GM23338 (cell line): ENCODE measurements around the gene SIRPG. TPM values are rescaled to one million over a fixed set of nuclear protein-coding genes. Genes with fewer than 3 reads are reported as not detected.

Experiments used
- ATAC-seq: fragments of 200-7000 bp; cut with Tn5 transposase; 3 replicates; pipeline ENCODE4 v1.9.1; 2020
- DNase-seq: peaks from one replicate; pipeline ENCODE4 v3.0.0-alpha.2; 2015; ENCODE audit warnings: low spot score
- H2AFZ ChIP-seq: fragments of 200-600 bp; sonication (generic); 2 replicates; pipeline ENCODE4 v1.8.0; 2016; ENCODE audit warnings: antibody characterized with exemption, mild to moderate bottlenecking, moderate library complexity
- H3F3A ChIP-seq: fragments of 200-600 bp; sonication (generic); replicated peaks from 2 replicates; pipeline ENCODE4 v1.8.0; 2017; ENCODE audit warnings: antibody characterized with exemption, mixed run types, low read depth
- H3K27ac ChIP-seq: fragments of 200-600 bp; sonication (generic); 2 replicates; pipeline ENCODE4 v1.6.1; 2016; ENCODE audit warnings: low read depth
- H3K27me3 ChIP-seq: fragments of 200-600 bp; sonication (generic); 2 replicates; pipeline ENCODE4 v1.8.0; 2016; ENCODE audit warnings: mild to moderate bottlenecking, mixed run types, moderate library complexity; ENCODE audit not compliant: insufficient read depth
- H3K36me3 ChIP-seq: fragments of 200-600 bp; sonication (generic); 2 replicates; pipeline ENCODE4 v1.8.0; 2016; ENCODE audit warnings: mild to moderate bottlenecking; ENCODE audit not compliant: insufficient read depth
- H3K4me1 ChIP-seq: fragments of 200-600 bp; sonication (generic); 2 replicates; pipeline ENCODE4 v1.8.0; 2016; ENCODE audit warnings: mild to moderate bottlenecking, moderate library complexity; ENCODE audit not compliant: insufficient read depth
- H3K4me2 ChIP-seq: fragments of 200-600 bp; sonication (generic); 2 replicates; pipeline ENCODE4 v1.7.1; 2017; ENCODE audit warnings: mixed run types
- H3K4me3 ChIP-seq: fragments of 200-600 bp; sonication (generic); 2 replicates; pipeline ENCODE4 v1.6.1; 2016; ENCODE audit warnings: mixed run types
- H3K79me2 ChIP-seq: fragments of 200-600 bp; sonication (generic); replicated peaks from 2 replicates; pipeline ENCODE4 v1.8.0; 2017; ENCODE audit warnings: mild to moderate bottlenecking; ENCODE audit not compliant: insufficient read depth
- H3K9me2 ChIP-seq: fragments of 200-600 bp; sonication (generic); 2 replicates; pipeline ENCODE4 v1.8.0; 2017; ENCODE audit not compliant: insufficient read depth
- H4K20me1 ChIP-seq: fragments of 200-600 bp; sonication (generic); replicated peaks from 2 replicates; pipeline ENCODE4 v1.8.0; 2017; ENCODE audit warnings: mild to moderate bottlenecking; ENCODE audit not compliant: insufficient read depth
- H3K27ac Mint-ChIP-seq: 2 replicates; pipeline ENCODE4 v1.8.0; 2020; ENCODE audit warnings: inconsistent platforms, mild to moderate bottlenecking, moderate library complexity, mixed read lengths
- H3K27me3 Mint-ChIP-seq: 3 replicates; pipeline ENCODE4 v1.8.0; 2022; ENCODE audit warnings: low read depth, mild to moderate bottlenecking, moderate library complexity, mixed read lengths, inconsistent platforms; ENCODE audit not compliant: insufficient read depth, poor library complexity
- H3K36me3 Mint-ChIP-seq: 3 replicates; pipeline ENCODE4 v1.8.0; 2021; ENCODE audit warnings: low read depth, mild to moderate bottlenecking, inconsistent platforms, moderate library complexity, mixed read lengths
- H3K4me1 Mint-ChIP-seq: 3 replicates; pipeline ENCODE4 v1.8.0; 2020; ENCODE audit warnings: mild to moderate bottlenecking, inconsistent platforms, mixed read lengths
- H3K4me3 Mint-ChIP-seq: 3 replicates; pipeline ENCODE4 v1.8.0; 2021; ENCODE audit warnings: moderate library complexity, mild to moderate bottlenecking, inconsistent platforms, mixed read lengths
- H3K9me3 Mint-ChIP-seq: 3 replicates; pipeline ENCODE4 v1.8.0; 2020; ENCODE audit warnings: moderate library complexity, mild to moderate bottlenecking, inconsistent platforms, mixed read lengths
- CREB1 ChIP-seq: fragments of 250-450 bp; sonication (Bioruptor Pico); IDR thresholded peaks from 2 replicates; pipeline ENCODE4 v1.5.0; 2020; ENCODE audit warnings: low read depth, mild to moderate bottlenecking, moderate library complexity
- EZH2 ChIP-seq: fragments of 200-600 bp; sonication (generic); IDR thresholded peaks from one replicate; pipeline ENCODE4 v1.8.0; 2017; ENCODE audit warnings: antibody characterized with exemption, mild to moderate bottlenecking, low read depth; ENCODE audit not compliant: unreplicated experiment
- EZH2phosphoT487 ChIP-seq: fragments of 200-600 bp; sonication (generic); IDR thresholded peaks from one replicate; pipeline ENCODE4 v1.8.1; 2018; ENCODE audit warnings: antibody characterized with exemption; ENCODE audit not compliant: unreplicated experiment
- JUNB ChIP-seq: IDR thresholded peaks from one replicate; pipeline ENCODE4 v1.6.1; 2016; ENCODE audit warnings: antibody characterized with exemption; ENCODE audit not compliant: unreplicated experiment
- NANOG ChIP-seq: IDR thresholded peaks from 2 replicates; pipeline ENCODE4 v1.6.1; 2016; ENCODE audit warnings: antibody characterized with exemption, borderline replicate concordance
- POLR2AphosphoS5 ChIP-seq: IDR thresholded peaks from 2 replicates; pipeline ENCODE4 v1.6.1; 2016; ENCODE audit warnings: antibody characterized with exemption, low read depth
- STAT1 ChIP-seq: IDR thresholded peaks from one replicate; pipeline ENCODE4 v1.6.1; 2016; ENCODE audit warnings: antibody characterized with exemption; ENCODE audit not compliant: unreplicated experiment
- ZNF114 ChIP-seq: fragments of 250-450 bp; sonication (Bioruptor Pico); IDR thresholded peaks from 2 replicates; pipeline ENCODE4 v1.5.0; 2020; ENCODE audit warnings: mild to moderate bottlenecking, moderate library complexity
- polyA plus RNA-seq: library from polyadenylated mRNA; unstranded; fragments of >200 nt; fragmentation: Nextera tagmentation; extraction: Ambion mirVana; gene quantifications from 2 replicates; pipeline ENCODE4 v1.2.1, GENCODE V29; 2016
- total RNA-seq: library from RNA; depleted of rRNA; stranded (reverse); fragments of >200 nt; shearing (Covaris generic); gene quantifications from 2 replicates; pipeline ENCODE4 v1.2.3, GENCODE V29; 2014
- TF ChIP-seq, protein P1 (sequence below), 2 experiments: fragments of 200-600 bp in 1 of 2; sonication (generic) in 1 of 2; conservative IDR thresholded peaks; 2 replicates each; pipeline versions ENCODE4 v1.5.1 to v1.6.1; 2016 to 2017; ENCODE audit warnings: antibody characterized with exemption in 2 of 2, low read depth in 2 of 2, mild to moderate bottlenecking in 2 of 2, moderate library complexity in 1 of 2
- TF ChIP-seq, protein P2 (sequence below): IDR thresholded peaks from 2 replicates; pipeline ENCODE4 v1.6.1; 2016; ENCODE audit warnings: antibody characterized with exemption
- TF ChIP-seq, protein P3 (sequence below): fragments of 250-450 bp; sonication (Bioruptor Pico); IDR thresholded peaks from 2 replicates; pipeline ENCODE4 v1.5.0; 2020; ENCODE audit warnings: mild to moderate bottlenecking, moderate library complexity
- TF ChIP-seq, protein P4 (sequence below): IDR thresholded peaks from one replicate; pipeline ENCODE4 v1.6.1; 2018; ENCODE audit warnings: antibody characterized with exemption; ENCODE audit not compliant: unreplicated experiment

The SIRPG gene
- total and polyA plus RNA-seq, 2 experiments from 2014 or later = not detected

DNA sequence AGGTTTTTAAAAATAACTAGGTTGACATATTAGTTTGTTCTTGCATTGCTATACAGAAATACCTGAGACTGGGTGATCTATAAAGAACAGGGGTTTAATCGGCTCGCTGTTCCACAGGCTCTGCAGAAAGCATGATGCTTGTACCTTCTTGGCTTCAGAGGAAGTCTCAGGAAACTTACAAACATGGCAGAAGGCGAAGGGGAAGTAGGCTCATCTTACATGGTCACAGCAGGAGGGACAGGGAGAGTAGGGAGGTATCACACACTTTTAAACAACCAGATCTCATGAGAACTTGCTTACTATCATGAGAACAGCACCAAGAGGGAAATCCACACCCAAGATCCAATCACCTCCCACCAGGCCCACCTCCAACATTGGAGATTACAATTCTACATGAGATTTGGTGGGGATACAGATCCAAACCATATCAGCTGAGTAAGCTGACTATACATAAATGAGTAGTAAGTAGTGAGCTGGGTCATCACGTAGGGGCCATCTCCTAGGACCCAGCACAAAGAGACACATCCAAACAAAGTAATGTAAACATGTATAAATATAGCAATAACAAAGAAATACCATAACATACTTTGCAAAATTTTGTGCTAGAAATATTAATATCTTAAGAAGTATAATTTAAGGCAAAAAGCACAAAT lies 31.4 kb upstream of the SIRPG start:
- peaks cover 10% of the 10 kb centered on the region for H3K9me3 Mint-ChIP-seq
- Histone ChIP-seq H3K9me2 (no peaks in the 10 kb centered on the region), H3K79me2 (no peaks in the 10 kb centered on the region), H3K36me3 (no peaks in the 10 kb centered on the region), H3K27ac (no peak overlapping the region), H3K4me3 (no peak overlapping the region), H3K4me1 (no peaks in the 10 kb centered on the region), H3K27me3 (no peaks in the 10 kb centered on the region), H3F3A (no peaks in the 10 kb centered on the region), H3K4me2 (no peak overlapping the region), H2AFZ (no peak overlapping the region), H4K20me1 (no peaks in the 10 kb centered on the region)
- no peaks in the 10 kb centered on the region; the same call in 2 of the 3 replicates for H3K36me3 Mint-ChIP-seq
- TF ChIP-seq, protein P1, sequence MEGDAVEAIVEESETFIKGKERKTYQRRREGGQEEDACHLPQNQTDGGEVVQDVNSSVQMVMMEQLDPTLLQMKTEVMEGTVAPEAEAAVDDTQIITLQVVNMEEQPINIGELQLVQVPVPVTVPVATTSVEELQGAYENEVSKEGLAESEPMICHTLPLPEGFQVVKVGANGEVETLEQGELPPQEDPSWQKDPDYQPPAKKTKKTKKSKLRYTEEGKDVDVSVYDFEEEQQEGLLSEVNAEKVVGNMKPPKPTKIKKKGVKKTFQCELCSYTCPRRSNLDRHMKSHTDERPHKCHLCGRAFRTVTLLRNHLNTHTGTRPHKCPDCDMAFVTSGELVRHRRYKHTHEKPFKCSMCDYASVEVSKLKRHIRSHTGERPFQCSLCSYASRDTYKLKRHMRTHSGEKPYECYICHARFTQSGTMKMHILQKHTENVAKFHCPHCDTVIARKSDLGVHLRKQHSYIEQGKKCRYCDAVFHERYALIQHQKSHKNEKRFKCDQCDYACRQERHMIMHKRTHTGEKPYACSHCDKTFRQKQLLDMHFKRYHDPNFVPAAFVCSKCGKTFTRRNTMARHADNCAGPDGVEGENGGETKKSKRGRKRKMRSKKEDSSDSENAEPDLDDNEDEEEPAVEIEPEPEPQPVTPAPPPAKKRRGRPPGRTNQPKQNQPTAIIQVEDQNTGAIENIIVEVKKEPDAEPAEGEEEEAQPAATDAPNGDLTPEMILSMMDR (conservative IDR thresholded peaks at IDR 0.05; ENCODE audit: low read depth in 2 of 2) = no peak
- TF ChIP-seq STAT1 (no peak), CREB1 (CRISPR knock-in tag) (no peak), JUNB (no peak), NANOG (no peak), EZH2phosphoT487 (no peak), ZNF114 (CRISPR knock-in tag) (no peak), POLR2AphosphoS5 (no peak), EZH2 (no peak)
- TF ChIP-seq, protein P2, sequence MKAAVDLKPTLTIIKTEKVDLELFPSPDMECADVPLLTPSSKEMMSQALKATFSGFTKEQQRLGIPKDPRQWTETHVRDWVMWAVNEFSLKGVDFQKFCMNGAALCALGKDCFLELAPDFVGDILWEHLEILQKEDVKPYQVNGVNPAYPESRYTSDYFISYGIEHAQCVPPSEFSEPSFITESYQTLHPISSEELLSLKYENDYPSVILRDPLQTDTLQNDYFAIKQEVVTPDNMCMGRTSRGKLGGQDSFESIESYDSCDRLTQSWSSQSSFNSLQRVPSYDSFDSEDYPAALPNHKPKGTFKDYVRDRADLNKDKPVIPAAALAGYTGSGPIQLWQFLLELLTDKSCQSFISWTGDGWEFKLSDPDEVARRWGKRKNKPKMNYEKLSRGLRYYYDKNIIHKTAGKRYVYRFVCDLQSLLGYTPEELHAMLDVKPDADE = no peak
- TF ChIP-seq, protein P3, sequence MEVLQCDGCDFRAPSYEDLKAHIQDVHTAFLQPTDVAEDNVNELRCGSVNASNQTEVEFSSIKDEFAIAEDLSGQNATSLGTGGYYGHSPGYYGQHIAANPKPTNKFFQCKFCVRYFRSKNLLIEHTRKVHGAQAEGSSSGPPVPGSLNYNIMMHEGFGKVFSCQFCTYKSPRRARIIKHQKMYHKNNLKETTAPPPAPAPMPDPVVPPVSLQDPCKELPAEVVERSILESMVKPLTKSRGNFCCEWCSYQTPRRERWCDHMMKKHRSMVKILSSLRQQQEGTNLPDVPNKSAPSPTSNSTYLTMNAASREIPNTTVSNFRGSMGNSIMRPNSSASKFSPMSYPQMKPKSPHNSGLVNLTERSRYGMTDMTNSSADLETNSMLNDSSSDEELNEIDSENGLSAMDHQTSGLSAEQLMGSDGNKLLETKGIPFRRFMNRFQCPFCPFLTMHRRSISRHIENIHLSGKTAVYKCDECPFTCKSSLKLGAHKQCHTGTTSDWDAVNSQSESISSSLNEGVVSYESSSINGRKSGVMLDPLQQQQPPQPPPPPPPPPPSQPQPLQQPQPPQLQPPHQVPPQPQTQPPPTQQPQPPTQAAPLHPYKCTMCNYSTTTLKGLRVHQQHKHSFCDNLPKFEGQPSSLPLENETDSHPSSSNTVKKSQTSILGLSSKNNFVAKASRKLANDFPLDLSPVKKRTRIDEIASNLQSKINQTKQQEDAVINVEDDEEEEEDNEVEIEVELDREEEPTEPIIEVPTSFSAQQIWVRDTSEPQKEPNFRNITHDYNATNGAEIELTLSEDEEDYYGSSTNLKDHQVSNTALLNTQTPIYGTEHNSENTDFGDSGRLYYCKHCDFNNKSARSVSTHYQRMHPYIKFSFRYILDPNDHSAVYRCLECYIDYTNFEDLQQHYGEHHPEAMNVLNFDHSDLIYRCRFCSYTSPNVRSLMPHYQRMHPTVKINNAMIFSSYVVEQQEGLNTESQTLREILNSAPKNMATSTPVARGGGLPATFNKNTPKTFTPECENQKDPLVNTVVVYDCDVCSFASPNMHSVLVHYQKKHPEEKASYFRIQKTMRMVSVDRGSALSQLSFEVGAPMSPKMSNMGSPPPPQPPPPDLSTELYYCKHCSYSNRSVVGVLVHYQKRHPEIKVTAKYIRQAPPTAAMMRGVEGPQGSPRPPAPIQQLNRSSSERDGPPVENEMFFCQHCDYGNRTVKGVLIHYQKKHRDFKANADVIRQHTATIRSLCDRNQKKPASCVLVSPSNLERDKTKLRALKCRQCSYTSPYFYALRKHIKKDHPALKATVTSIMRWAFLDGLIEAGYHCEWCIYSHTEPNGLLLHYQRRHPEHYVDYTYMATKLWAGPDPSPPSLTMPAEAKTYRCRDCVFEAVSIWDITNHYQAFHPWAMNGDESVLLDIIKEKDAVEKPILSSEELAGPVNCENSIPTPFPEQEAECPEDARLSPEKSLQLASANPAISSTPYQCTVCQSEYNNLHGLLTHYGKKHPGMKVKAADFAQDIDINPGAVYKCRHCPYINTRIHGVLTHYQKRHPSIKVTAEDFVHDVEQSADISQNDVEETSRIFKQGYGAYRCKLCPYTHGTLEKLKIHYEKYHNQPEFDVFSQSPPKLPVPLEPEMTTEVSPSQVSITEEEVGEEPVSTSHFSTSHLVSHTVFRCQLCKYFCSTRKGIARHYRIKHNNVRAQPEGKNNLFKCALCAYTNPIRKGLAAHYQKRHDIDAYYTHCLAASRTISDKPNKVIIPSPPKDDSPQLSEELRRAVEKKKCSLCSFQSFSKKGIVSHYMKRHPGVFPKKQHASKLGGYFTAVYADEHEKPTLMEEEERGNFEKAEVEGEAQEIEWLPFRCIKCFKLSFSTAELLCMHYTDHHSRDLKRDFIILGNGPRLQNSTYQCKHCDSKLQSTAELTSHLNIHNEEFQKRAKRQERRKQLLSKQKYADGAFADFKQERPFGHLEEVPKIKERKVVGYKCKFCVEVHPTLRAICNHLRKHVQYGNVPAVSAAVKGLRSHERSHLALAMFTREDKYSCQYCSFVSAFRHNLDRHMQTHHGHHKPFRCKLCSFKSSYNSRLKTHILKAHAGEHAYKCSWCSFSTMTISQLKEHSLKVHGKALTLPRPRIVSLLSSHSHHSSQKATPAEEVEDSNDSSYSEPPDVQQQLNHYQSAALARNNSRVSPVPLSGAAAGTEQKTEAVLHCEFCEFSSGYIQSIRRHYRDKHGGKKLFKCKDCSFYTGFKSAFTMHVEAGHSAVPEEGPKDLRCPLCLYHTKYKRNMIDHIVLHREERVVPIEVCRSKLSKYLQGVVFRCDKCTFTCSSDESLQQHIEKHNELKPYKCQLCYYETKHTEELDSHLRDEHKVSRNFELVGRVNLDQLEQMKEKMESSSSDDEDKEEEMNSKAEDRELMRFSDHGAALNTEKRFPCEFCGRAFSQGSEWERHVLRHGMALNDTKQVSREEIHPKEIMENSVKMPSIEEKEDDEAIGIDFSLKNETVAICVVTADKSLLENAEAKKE (CRISPR knock-in tag) = no peak
- TF ChIP-seq, protein P4, sequence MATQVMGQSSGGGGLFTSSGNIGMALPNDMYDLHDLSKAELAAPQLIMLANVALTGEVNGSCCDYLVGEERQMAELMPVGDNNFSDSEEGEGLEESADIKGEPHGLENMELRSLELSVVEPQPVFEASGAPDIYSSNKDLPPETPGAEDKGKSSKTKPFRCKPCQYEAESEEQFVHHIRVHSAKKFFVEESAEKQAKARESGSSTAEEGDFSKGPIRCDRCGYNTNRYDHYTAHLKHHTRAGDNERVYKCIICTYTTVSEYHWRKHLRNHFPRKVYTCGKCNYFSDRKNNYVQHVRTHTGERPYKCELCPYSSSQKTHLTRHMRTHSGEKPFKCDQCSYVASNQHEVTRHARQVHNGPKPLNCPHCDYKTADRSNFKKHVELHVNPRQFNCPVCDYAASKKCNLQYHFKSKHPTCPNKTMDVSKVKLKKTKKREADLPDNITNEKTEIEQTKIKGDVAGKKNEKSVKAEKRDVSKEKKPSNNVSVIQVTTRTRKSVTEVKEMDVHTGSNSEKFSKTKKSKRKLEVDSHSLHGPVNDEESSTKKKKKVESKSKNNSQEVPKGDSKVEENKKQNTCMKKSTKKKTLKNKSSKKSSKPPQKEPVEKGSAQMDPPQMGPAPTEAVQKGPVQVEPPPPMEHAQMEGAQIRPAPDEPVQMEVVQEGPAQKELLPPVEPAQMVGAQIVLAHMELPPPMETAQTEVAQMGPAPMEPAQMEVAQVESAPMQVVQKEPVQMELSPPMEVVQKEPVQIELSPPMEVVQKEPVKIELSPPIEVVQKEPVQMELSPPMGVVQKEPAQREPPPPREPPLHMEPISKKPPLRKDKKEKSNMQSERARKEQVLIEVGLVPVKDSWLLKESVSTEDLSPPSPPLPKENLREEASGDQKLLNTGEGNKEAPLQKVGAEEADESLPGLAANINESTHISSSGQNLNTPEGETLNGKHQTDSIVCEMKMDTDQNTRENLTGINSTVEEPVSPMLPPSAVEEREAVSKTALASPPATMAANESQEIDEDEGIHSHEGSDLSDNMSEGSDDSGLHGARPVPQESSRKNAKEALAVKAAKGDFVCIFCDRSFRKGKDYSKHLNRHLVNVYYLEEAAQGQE = no peak
- no peak overlapping the region for H3K4me3 Mint-ChIP-seq
- no peak for ATAC-seq
- H3K27me3 Mint-ChIP-seq = no peaks in the 10 kb centered on the region
- H3K27ac Mint-ChIP-seq = no peak overlapping the region; the same call in 1 of the 2 replicates
- DNase-seq = peak; percentile 34
- H3K4me1 Mint-ChIP-seq = peaks cover 14% of the 10 kb centered on the region; the same call in 2 of the 3 replicates
